GF-D8 (cell line): Measurements from ENCODE around the gene LYVE1.

Experiments used
- DNase-seq: peaks from one replicate; lab custom pipeline; 2025; lab: John Stamatoyannopoulos, UW

LYVE1 gene

GRCh38 chr11:10592331-10592730, 23.9 kb upstream of the LYVE1 start:
- peak; percentile 28 for DNase-seq

- DNase-seq = no peak
Observed at GRCh38 chr11:10591741-10592140, 23.3 kb upstream of the LYVE1 start.

- no peak for DNase-seq
Observed at GRCh38 chr11:10590218-10590915, 21.9 kb upstream of the LYVE1 start.

GRCh38 chr11:10588904-10589303, 20.4 kb upstream of the LYVE1 start:
- DNase-seq = peak; percentile 61

- no peak for DNase-seq
Observed at GRCh38 chr11:10587995-10588394, 19.5 kb upstream of the LYVE1 start.

GRCh38 chr11:10587388-10587787, 18.9 kb upstream of the LYVE1 start:
- no peak for DNase-seq

- no peak for DNase-seq
Observed at GRCh38 chr11:10584071-10584501, 15.6 kb upstream of the LYVE1 start.

GRCh38 chr11:10581481-10582019, 13.1 kb upstream of the LYVE1 start:
- peak; percentile 78 for DNase-seq

GRCh38 chr11:10580623-10581022, 12.2 kb upstream of the LYVE1 start:
- DNase-seq = no peak

- no peak for DNase-seq
Observed at GRCh38 chr11:10579700-10580099, 11.2 kb upstream of the LYVE1 start.

- no peak for DNase-seq
Observed at GRCh38 chr11:10576035-10576398, 7.6 kb upstream of the LYVE1 start.

- no peak for DNase-seq
Observed at GRCh38 chr11:10575346-10576034, 7.0 kb upstream of the LYVE1 start.

GRCh38 chr11:10573556-10573955, 5.1 kb upstream of the LYVE1 start:
- DNase-seq = no peak

GRCh38 chr11:10573028-10573427, 4.6 kb upstream of the LYVE1 start:
- DNase-seq = no peak

- DNase-seq = no peak
Observed at GRCh38 chr11:10572533-10572932, 4.1 kb upstream of the LYVE1 start.

- DNase-seq = no peak
Observed at GRCh38 chr11:10567446-10567845, 1.0 kb downstream of the LYVE1 start.

GRCh38 chr11:10566257-10566957, 2.1 kb downstream of the LYVE1 start:
- DNase-seq = no peak

- DNase-seq = no peak
Observed at GRCh38 chr11:10565493-10565892, 3.0 kb downstream of the LYVE1 start.

GRCh38 chr11:10564696-10565318, 3.7 kb downstream of the LYVE1 start:
- no peak for DNase-seq

- no peak for DNase-seq
Observed at GRCh38 chr11:10564030-10564429, 4.4 kb downstream of the LYVE1 start.

GRCh38 chr11:10561947-10562346, 6.5 kb downstream of the LYVE1 start:
- DNase-seq = no peak

GRCh38 chr11:10561043-10561818, 7.2 kb downstream of the LYVE1 start:
- DNase-seq = no peak
